Gastrocnemius medialis (tissue), 4 donors: ENCODE measurements around the gene ZMYND8.

Source experiments
- POLR2A ChIP-seq, 2 donors: fragments of 450-650 bp; IDR thresholded peaks; one replicate each; pipeline ENCODE4 v1.6.1; 2017; ENCODE audit warnings: antibody characterized with exemption in 2 of 2, mild to moderate bottlenecking in 2 of 2, moderate library complexity in 2 of 2
- TF ChIP-seq, protein P1 (sequence below), 5 experiments: fragments of 450-650 bp in 3 of 5; fragments of 200-600 bp in 2 of 5; sonication (generic) in 2 of 5; IDR thresholded peaks in 4 of 5; conservative IDR thresholded peaks in 1 of 5; 1 replicate in 4 of 5; 2 replicates in 1 of 5; pipeline ENCODE4 v1.5.1; 2016 to 2019; ENCODE audit warnings: antibody characterized with exemption in 5 of 5, mild to moderate bottlenecking in 3 of 5, moderate library complexity in 3 of 5

GRCh38 chr20:47161411-47161810, 195.1 kb downstream of the ZMYND8 start:
- TF ChIP-seq, protein P1, sequence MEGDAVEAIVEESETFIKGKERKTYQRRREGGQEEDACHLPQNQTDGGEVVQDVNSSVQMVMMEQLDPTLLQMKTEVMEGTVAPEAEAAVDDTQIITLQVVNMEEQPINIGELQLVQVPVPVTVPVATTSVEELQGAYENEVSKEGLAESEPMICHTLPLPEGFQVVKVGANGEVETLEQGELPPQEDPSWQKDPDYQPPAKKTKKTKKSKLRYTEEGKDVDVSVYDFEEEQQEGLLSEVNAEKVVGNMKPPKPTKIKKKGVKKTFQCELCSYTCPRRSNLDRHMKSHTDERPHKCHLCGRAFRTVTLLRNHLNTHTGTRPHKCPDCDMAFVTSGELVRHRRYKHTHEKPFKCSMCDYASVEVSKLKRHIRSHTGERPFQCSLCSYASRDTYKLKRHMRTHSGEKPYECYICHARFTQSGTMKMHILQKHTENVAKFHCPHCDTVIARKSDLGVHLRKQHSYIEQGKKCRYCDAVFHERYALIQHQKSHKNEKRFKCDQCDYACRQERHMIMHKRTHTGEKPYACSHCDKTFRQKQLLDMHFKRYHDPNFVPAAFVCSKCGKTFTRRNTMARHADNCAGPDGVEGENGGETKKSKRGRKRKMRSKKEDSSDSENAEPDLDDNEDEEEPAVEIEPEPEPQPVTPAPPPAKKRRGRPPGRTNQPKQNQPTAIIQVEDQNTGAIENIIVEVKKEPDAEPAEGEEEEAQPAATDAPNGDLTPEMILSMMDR (IDR thresholded peaks at IDR 0.05 in 4 of 5, conservative IDR thresholded peaks at IDR 0.05 in 1 of 5), result no peak
- TF ChIP-seq POLR2A (IDR thresholded peaks at IDR 0.05), result no peak
